ENCODE measurements around the gene SLC26A4.

Gene SLC26A4

GRCh38 chr7:107746006-107746405 lies 85.4 kb downstream of the SLC26A4 start:
- no peak for DNase-seq (ENCODE audit: low spot score)

- no peak for DNase-seq (ENCODE audit: low spot score)
Measured at GRCh38 chr7:107751113-107751512, 90.5 kb downstream of the SLC26A4 start.

- no peak for DNase-seq (ENCODE audit: low spot score)
Measured at GRCh38 chr7:107754642-107755041, 94.0 kb downstream of the SLC26A4 start.

GRCh38 chr7:107758667-107759066 lies 98.0 kb downstream of the SLC26A4 start:
- no peak for DNase-seq (ENCODE audit: low spot score)

DNA sequence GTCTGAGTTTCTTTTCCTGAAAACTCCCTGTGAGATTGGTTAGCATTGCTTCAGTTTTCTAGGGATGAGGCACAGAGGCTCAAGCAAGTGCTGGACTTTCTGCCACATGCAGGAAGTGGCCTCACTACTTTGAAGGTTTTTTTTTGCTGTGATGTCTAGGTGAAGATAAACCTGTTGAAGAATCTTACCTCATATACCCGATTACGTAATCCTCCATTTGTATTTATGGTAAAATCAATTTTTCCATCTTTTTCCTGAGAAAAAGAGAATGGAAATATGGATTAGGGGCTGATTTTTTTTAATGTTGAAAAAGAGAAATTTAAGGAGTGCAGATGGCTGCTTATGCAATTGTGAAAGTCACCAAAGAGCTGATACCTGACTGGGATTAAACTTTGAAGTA lies 106.8 kb downstream of the SLC26A4 start:
- no peak for DNase-seq (ENCODE audit: low spot score)
